ENCODE data around the gene VARS2. TPM values are rescaled to one million over a fixed set of nuclear protein-coding genes. Genes with fewer than 3 reads are reported as not detected.

VARS2 gene
- total RNA-seq, 6 experiments from 2014 or later = 15.3 to 18.4 (median 16.9) TPM

- Mint-ChIP-seq H3K4me3 (peak within 1 kb of the TSS; percentile 83), H3K9me3 (no peaks in the 10 kb centered on the region), H3K36me3 (ENCODE audit: low read depth) (no peaks in the 10 kb centered on the region), H3K27ac (peak within 1 kb of the TSS; percentile 87), H3K4me1 (ENCODE audit: low read depth) (peaks cover 64% of the 10 kb centered on the region), H3K27me3 (ENCODE audit: insufficient read depth) (peaks cover 3% of the 10 kb centered on the region)
- no peak for TF ChIP-seq CTCF (IDR thresholded peaks at IDR 0.05)
- peak; percentile 18 for DNase-seq
These were observed 30.1 kb upstream of the VARS2 start, which contains the start of gene DDR1 for GRCh38 chr6:30883685-30884520. DDR1 (plus strand) TSS chr6:30884519; CDS start chr6:30888730, 4,211 bp downstream.

GRCh38 chr6:30884521-30885480 is 29.2 kb upstream of the VARS2 start:
- Mint-ChIP-seq H3K9me3 (no peaks in the 10 kb centered on the region), H3K4me3 (peak overlapping the region; percentile 83), H3K36me3 (ENCODE audit: low read depth) (no peaks in the 10 kb centered on the region; the same call in 1 of the 2 replicates), H3K4me1 (ENCODE audit: low read depth) (peaks cover 64% of the 10 kb centered on the region), H3K27ac (peak overlapping the region; percentile 87), H3K27me3 (ENCODE audit: insufficient read depth) (peaks cover 3% of the 10 kb centered on the region)
- no peak for TF ChIP-seq CTCF (IDR thresholded peaks at IDR 0.05)
- DNase-seq = peak; percentile 7

- DNase-seq = peak; percentile 24
- Mint-ChIP-seq H3K4me3 (peak overlapping the region; percentile 83), H3K27me3 (ENCODE audit: insufficient read depth) (peaks cover 3% of the 10 kb centered on the region), H3K27ac (peak overlapping the region; percentile 87), H3K9me3 (no peaks in the 10 kb centered on the region), H3K4me1 (ENCODE audit: low read depth) (peaks cover 71% of the 10 kb centered on the region), H3K36me3 (ENCODE audit: low read depth) (no peaks in the 10 kb centered on the region; the same call in 1 of the 2 replicates)
- no peak for TF ChIP-seq CTCF (IDR thresholded peaks at IDR 0.05)
These were observed 28.5 kb upstream of the VARS2 start for GRCh38 chr6:30885481-30885998.

GRCh38 chr6:30885999-30886896 is 27.8 kb upstream of the VARS2 start:
- Mint-ChIP-seq H3K4me1 (ENCODE audit: low read depth) (peaks cover 70% of the 10 kb centered on the region), H3K27me3 (ENCODE audit: insufficient read depth) (peaks cover 3% of the 10 kb centered on the region), H3K9me3 (no peaks in the 10 kb centered on the region), H3K27ac (peak overlapping the region; percentile 87), H3K4me3 (peak overlapping the region; percentile 83), H3K36me3 (ENCODE audit: low read depth) (no peaks in the 10 kb centered on the region; the same call in 1 of the 2 replicates)
- peak; percentile 90 for DNase-seq
- TF ChIP-seq CTCF (IDR thresholded peaks at IDR 0.05) = no peak

Measured in HFFc6 (cell line).